Neural cell (in vitro differentiated cells): ENCODE data around the gene CDC6.

Experiments used
- EZH2 ChIP-seq: fragments of 200-600, 300-800 bp; shearing (Covaris generic), sonication (generic); IDR thresholded peaks from 2 replicates; pipeline ENCODE4 v1.6.1; 2014; ENCODE audit warnings: antibody characterized with exemption, low read length, borderline replicate concordance, mild to moderate bottlenecking; ENCODE audit not compliant: insufficient read depth, poor library complexity, severe bottlenecking
- MXI1 ChIP-seq: fragments of 450-650 bp; conservative IDR thresholded peaks from 2 replicates; pipeline ENCODE4 v1.6.1; 2014; ENCODE audit warnings: antibody characterized with exemption, mild to moderate bottlenecking; ENCODE audit not compliant: poor library complexity, severe bottlenecking
- POLR2AphosphoS5 ChIP-seq: IDR thresholded peaks from 2 replicates; pipeline ENCODE4 v1.6.1; 2012
- TF ChIP-seq, protein P1 (sequence below): fragments of 450-650 bp; IDR thresholded peaks from 2 replicates; pipeline ENCODE4 v1.5.1; 2014; ENCODE audit warnings: antibody characterized with exemption, mild to moderate bottlenecking, moderate library complexity; ENCODE audit not compliant: poor library complexity, severe bottlenecking

DNA sequence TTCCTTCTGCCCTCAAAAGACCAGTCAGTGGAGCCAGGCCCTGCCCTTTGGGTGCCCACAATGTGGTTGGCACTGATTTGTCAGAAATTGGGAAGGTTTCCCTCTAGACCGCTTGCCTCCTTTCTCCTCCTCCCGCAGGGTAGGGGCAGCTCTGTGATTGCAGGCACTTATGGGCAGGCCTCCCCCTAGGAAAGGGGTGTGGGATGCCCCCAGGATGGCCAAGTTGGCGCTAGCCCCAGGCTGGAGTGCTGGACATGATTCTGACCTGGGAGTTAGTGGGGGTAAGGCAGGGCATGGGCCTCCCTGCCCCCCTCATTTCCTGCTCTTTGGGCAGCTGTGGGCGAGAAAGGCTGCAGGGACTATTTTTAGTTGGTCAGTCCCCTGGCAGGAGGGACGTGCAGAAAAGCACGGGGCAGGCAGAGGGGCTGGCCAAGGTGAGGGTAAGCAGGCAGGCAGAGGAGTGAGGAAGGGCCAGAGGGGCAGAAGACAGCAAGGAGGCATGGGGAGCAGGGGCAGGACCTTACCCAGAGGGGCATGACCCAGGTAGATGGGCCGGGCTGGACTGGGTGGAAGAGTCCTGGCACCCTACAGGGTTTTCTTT is 24.6 kb downstream of the CDC6 start:
- TF ChIP-seq POLR2AphosphoS5 (no peak), EZH2 (no peak), MXI1 (no peak)
- TF ChIP-seq, protein P1, sequence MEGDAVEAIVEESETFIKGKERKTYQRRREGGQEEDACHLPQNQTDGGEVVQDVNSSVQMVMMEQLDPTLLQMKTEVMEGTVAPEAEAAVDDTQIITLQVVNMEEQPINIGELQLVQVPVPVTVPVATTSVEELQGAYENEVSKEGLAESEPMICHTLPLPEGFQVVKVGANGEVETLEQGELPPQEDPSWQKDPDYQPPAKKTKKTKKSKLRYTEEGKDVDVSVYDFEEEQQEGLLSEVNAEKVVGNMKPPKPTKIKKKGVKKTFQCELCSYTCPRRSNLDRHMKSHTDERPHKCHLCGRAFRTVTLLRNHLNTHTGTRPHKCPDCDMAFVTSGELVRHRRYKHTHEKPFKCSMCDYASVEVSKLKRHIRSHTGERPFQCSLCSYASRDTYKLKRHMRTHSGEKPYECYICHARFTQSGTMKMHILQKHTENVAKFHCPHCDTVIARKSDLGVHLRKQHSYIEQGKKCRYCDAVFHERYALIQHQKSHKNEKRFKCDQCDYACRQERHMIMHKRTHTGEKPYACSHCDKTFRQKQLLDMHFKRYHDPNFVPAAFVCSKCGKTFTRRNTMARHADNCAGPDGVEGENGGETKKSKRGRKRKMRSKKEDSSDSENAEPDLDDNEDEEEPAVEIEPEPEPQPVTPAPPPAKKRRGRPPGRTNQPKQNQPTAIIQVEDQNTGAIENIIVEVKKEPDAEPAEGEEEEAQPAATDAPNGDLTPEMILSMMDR, result no peak
